HepG2 (cell line): ENCODE measurements around the gene MAN2B2. TPM values are rescaled to one million over a fixed set of nuclear protein-coding genes. Genes with fewer than 3 reads are reported as not detected.

Experiments
- ATAC-seq: fragments of 200-7000 bp; cut with Tn5 transposase; 3 replicates; pipeline ENCODE4 v1.9.1; 2020; ENCODE audit warnings: mild to moderate bottlenecking, moderate library complexity
- BruUV-seq: library from RNA; stranded (reverse); fragments of 400-500 nt; replicated peaks from 2 replicates; lab custom pipeline; 2021; lab: Mats Ljungman, UMichigan
- CTCF ChIA-PET: fragments of 300-600 bp; formaldehyde crosslinking; extraction: SDS; loops from one replicate; lab custom pipeline; 2021; ENCODE audit warnings: low total read pairs, inconsistent platforms, low intra/inter-chr PET ratio; lab: Yijun Ruan, JAX
- POLR2A ChIA-PET: fragments of 350-600 bp; sonication (Branson Sonifier 250); formaldehyde crosslinking; loops from one replicate; lab custom pipeline; 2020; ENCODE audit warnings: antibody characterized with exemption, inconsistent platforms; lab: Yijun Ruan, JAX
- DNase-seq: peaks from one replicate; pipeline ENCODE4 v3.0.0-alpha.2; 2015; ENCODE audit warnings: low spot score
- FAIRE-seq: peaks from 3 replicates; lab custom pipeline; 2011; peaks lifted over from hg19 to GRCh38; lab: Jason Lieb, UNC
- H2AFZ ChIP-seq: one replicate; pipeline ENCODE4 v1.6.1; 2011; ENCODE audit warnings: low read length, inconsistent platforms
- H3K27ac ChIP-seq: fragments of 300-600 bp; 3 replicates; pipeline ENCODE4 v1.8.0; 2011; ENCODE audit warnings: mixed run types, mild to moderate bottlenecking, mixed read lengths, low read length, inconsistent platforms; ENCODE audit not compliant: insufficient read depth; ENCODE audit errors: extremely low read length
- H3K27me3 ChIP-seq, 2 experiments: fragments of 200-600 bp in 1 of 2; 2 replicates in 1 of 2; 3 replicates in 1 of 2; pipeline versions ENCODE4 v1.6.0 to v1.8.0; 2011; ENCODE audit warnings: low read length in 2 of 2, mild to moderate bottlenecking in 2 of 2, moderate library complexity in 2 of 2, inconsistent platforms in 1 of 2; ENCODE audit not compliant: insufficient read depth in 2 of 2, control insufficient read depth in 1 of 2
- H3K36me3 ChIP-seq, 2 experiments: fragments of 200-600 bp in 1 of 2; replicated peaks in 1 of 2; 2 replicates in 1 of 2; 3 replicates in 1 of 2; pipeline versions ENCODE4 v1.5.1 to v1.8.0; 2011; ENCODE audit warnings: low read length in 2 of 2, inconsistent platforms in 1 of 2; ENCODE audit not compliant: insufficient read depth in 2 of 2, control insufficient read depth in 1 of 2
- H3K4me1 ChIP-seq: 2 replicates; pipeline ENCODE4 v1.5.1; 2012; ENCODE audit warnings: low read length, inconsistent platforms; ENCODE audit not compliant: insufficient read depth
- H3K4me2 ChIP-seq: 2 replicates; pipeline ENCODE4 v1.6.0; 2011; ENCODE audit warnings: low read depth, low read length, inconsistent platforms
- H3K4me3 ChIP-seq, 3 experiments: fragments of 200-600 bp in 1 of 3; sonication (generic), shearing (Covaris generic) in 1 of 3; replicated peaks in 1 of 3; 2 replicates each; pipeline ENCODE4 v1.5.1; 2011 to 2016; ENCODE audit warnings: low read length in 3 of 3, inconsistent platforms in 2 of 3, low read depth in 2 of 3, mild to moderate bottlenecking in 2 of 3, control low read depth in 1 of 3, mixed read lengths in 1 of 3; ENCODE audit not compliant: insufficient read depth in 1 of 3
- H3K79me2 ChIP-seq: one replicate; pipeline ENCODE4 v1.6.1; 2011; ENCODE audit warnings: low read length, inconsistent platforms; ENCODE audit not compliant: insufficient read depth
- H3K9ac ChIP-seq: 2 replicates; pipeline ENCODE4 v1.6.0; 2011; ENCODE audit warnings: mild to moderate bottlenecking, low read depth, low read length, inconsistent platforms; ENCODE audit not compliant: insufficient read depth
- H3K9me3 ChIP-seq: 2 replicates; pipeline ENCODE4 v1.5.1; 2012; ENCODE audit warnings: mild to moderate bottlenecking, low read length
- H4K20me1 ChIP-seq: 2 replicates; pipeline ENCODE4 v1.6.0; 2011; ENCODE audit warnings: inconsistent platforms, mild to moderate bottlenecking, low read length, moderate library complexity; ENCODE audit not compliant: insufficient read depth
- KIAA2018 ChIP-seq: sonication (generic); formaldehyde crosslinking; IDR thresholded peaks from 2 replicates; pipeline ENCODE4 v1.5.0; 2020; ENCODE audit warnings: mild to moderate bottlenecking, missing genetic modification reagents, borderline replicate concordance
- NFAT5 ChIP-seq: sonication (generic); formaldehyde crosslinking; IDR thresholded peaks from 2 replicates; pipeline ENCODE4 v1.4.0; 2020; ENCODE audit warnings: missing genetic modification reagents
- NR2F6 ChIP-seq, 2 experiments: IDR thresholded peaks; 2 replicates each; pipeline ENCODE4 v1.6.1; 2016; ENCODE audit warnings: antibody characterized with exemption in 1 of 2, mild to moderate bottlenecking in 1 of 2
- SRY ChIP-seq: sonication (generic); formaldehyde crosslinking; IDR thresholded peaks from 2 replicates; pipeline ENCODE4 v1.8.0; 2022; ENCODE audit warnings: mild to moderate bottlenecking, missing genetic modification reagents
- ZNF326 ChIP-seq: sonication (generic); formaldehyde crosslinking; IDR thresholded peaks from 2 replicates; pipeline ENCODE4 v1.4.0; 2020; ENCODE audit warnings: missing genetic modification reagents, borderline replicate concordance
- WGBS: methylation state at CpG from one replicate; pipeline ENCODE4 v1.1.6; 2017; ENCODE audit warnings: low lambda C conversion rate; 5-methylcytosine and 5-hydroxymethylcytosine counted together
- in situ Hi-C: cut with HindIII; loops from 2 replicates; pipeline ENCODE4 v1.10.0; 2017; ENCODE audit warnings: low pct_unique_long_range_greater_than_20kb; ENCODE audit not compliant: extremely low pct_ligation_motif_present
- intact Hi-C: fragments of 100-400 bp; cut with micrococcal nuclease; formaldehyde crosslinking; loops from one replicate; pipeline ENCODE4 v1.10.0; 2022; ENCODE audit not compliant: unreplicated experiment
- polyA plus RNA-seq, 8 experiments: library from polyadenylated mRNA; depleted of rRNA in 3 of 8; stranded (reverse) in 7 of 8; unstranded in 1 of 8; fragments of >200 nt; fragmentation: Illumina TruSeq in 4 of 8; extraction: Trizol in 4 of 8; gene quantifications; 2 replicates each; pipeline versions ENCODE4 v1.2.1 to v1.2.3, GENCODE V29; 2011 to 2016; ENCODE audit warnings: low read depth in 4 of 8, missing spikeins in 1 of 8, mixed read lengths in 1 of 8; ENCODE audit not compliant: insufficient read depth in 1 of 8
- total RNA-seq, 5 experiments: library from RNA; depleted of rRNA; stranded (reverse); fragments of >200 nt; fragmentation: Illumina TruSeq; extraction: Trizol; gene quantifications; 2 replicates each; pipeline ENCODE4 v1.2.3, GENCODE V29; 2016; ENCODE audit warnings: low read depth in 1 of 5

Gene MAN2B2
- total and polyA plus RNA-seq, 2 of the 13 experiments (the other 11 are each of a cell fraction or from before 2014, with no cell fraction given), result 4.8 to 5.4 TPM

DNA sequence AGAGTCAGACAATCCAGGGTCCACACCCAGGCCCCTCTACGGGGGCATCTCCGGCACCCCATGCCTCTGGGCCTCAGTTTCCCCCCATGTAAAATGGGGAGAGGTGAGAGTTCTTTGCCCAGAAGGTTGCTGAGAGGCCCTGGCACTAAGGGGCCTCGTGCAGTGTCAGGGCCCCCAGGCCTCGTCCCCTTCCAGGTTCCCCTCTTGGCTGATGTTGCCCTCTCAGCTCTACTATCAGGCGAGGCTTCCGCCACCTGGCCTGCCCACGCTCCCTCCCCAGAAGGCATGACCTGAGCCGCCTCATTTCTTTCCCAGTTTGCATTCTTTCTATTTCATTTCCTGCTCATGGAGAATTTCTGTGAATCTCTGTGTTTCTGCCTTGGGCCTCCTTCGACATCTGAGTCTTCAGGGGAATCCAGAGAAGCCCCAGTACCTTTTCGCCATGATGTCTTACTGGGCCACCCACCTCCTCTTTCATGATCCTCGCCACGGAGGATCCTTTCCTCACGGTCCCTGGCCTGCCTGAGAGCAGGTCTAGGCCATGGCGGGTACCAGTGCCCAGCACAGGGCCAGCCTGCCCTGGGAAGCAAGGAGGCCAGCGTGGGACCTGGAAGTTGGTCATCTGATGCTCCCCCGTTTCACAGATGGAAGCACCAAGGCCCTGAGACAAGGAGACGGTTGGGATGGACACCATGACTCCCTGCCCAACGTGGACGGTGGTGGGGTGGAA is 43.6 kb downstream of the MAN2B2 start:
- Histone ChIP-seq H3K4me2 (no peak overlapping the region), H3K9me3 (no peaks in the 10 kb centered on the region), H3K79me2 (no peaks in the 10 kb centered on the region), H3K4me3 (no peak overlapping the region), H3K9ac (no peak overlapping the region), H3K4me1 (no peaks in the 10 kb centered on the region), H4K20me1 (no peaks in the 10 kb centered on the region), H3K36me3 (peaks cover 2 to 5% of the 10 kb centered on the region in 2 experiments; a peak in 3 of 5 replicates), H2AFZ (no peak overlapping the region), H3K27ac (no peak overlapping the region), H3K27me3 (no peaks in the 10 kb centered on the region; a peak in 1 of 5 replicates)
- no peak for DNase-seq
- in situ Hi-C loops (no loop called here), intact Hi-C loops (no loop called here)
- POLR2A ChIA-PET, result no interaction called here
- CTCF ChIA-PET, result no interaction called here
- BruUV-seq, result no TSS peak
- FAIRE-seq, result no peak
- WGBS, result 88% methylated on average over 19 of the region's 19 CpGs
- TF ChIP-seq NFAT5 (no peak), KIAA2018 (CRISPR knock-in tag) (no peak), ZNF326 (CRISPR knock-in tag) (no peak), NR2F6 (IDR thresholded peaks at IDR 0.05) (no peak), NR2F6 (CRISPR knock-in tag; IDR thresholded peaks at IDR 0.05) (no peak), SRY (no peak)
- ATAC-seq, result no peak
